Measurements from ENCODE around the gene MYBL2.
"Not testable (repeated sequence)": the region's sequence is repeated elsewhere in the genome, so short reads cannot be mapped to it uniquely, and the experiment has no call there.

Gene MYBL2

DNA sequence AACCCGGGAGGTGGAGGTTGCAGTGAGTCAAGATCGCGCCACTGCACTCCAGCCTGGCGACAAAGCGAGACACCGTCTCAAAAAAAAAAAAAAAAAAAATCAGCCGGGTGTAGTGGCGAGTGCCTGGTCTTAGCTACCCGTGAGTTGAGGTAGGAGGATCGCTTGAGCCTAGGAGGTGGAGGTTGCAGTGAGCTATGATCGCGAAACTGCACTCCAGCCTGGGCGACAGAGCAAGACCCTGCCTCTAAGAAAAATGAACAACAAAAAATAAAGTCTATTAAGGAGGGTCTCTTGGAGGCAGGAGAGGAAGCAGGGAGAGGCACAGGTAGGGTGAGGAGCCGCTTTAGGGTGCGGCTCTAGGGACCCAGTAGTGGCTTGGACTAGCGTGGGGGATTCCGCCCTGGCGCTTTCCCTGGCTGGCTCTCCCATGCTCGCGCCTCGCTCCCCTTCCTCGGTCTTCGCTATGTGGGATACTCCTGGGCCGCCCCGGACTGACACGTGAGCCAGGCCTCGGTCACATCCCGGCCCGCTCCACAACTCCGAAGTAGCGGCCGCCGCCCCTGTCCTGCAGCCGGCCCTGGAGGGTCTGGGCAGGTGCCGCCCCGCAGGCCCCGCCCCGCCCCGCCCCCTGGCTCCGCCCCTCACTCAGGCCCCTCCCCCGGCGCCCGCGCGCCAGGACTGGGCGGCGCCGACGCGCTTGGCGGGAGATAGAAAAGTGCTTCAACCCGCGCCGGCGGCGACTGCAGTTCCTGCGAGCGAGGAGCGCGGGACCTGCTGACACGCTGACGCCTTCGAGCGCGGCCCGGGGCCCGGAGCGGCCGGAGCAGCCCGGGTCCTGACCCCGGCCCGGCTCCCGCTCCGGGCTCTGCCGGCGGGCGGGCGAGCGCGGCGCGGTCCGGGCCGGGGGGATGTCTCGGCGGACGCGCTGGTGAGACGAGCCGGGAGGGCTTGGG is at the start of gene MYBL2:
TSS of gene MYBL2 (plus strand) at position 739 of the 953 bp plus-strand sequence. CDS start at position 909, 170 bp downstream.
- peak; percentile 73 for DNase-seq

DNA sequence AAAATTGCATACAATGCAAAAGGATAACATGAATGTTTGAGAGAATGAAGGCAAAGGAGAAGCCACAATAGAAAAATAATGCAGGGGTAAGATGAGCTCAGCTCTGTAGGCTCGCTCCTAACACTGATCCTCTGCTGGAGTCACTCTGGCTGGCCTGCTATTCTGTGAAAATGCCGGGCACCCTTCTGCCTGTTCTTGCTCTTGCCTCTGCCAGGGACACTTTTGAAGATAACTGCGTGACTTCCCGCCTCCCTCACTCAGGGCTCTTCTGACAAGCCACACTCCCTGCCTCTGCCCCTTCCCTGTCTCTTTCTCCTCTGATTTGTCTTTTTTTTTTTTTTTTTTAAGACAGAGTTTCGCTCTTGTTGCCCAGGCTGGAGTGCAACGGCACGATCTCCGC is 35.3 kb upstream of the MYBL2 start:
- DNase-seq: no peak

DNA sequence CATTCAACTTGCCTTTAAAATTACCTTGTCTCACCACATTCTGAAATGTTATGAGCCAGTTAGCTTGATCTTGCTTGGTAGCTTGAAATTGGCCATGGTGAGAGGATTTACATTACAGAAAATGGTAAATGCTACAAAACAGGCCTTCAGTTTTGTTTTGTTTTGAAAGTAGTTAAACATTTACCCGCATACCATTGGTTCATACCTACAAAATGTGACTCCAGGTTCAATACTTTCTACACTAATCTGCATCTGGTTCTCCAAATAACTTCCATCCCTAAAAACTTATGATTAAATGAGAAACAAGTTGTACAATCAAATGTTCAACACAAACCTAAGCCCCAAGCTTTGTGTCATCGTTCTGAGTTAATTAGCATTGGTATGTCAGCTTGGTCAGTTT is 30.5 kb upstream of the MYBL2 start:
- DNase-seq: no peak

DNA sequence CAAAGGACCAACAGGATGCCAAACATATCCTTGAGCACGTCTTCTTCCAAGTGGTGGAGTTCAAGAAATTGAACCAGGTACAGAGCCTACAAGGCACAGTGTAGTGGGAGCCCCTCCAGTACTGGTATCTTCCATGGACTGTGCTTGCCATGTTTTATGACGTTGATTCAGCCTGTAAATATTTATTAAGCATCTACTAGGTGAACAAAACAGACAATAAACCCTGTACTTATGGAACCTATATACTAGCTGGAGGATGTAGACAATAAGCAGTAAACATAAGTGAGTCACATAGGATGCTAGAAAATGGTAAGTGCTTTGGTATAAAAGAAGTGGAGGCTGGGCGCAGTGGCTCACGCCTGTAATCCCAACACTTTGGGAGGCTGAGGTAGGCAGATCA is 24.4 kb upstream of the MYBL2 start:
- no peak for DNase-seq

DNA sequence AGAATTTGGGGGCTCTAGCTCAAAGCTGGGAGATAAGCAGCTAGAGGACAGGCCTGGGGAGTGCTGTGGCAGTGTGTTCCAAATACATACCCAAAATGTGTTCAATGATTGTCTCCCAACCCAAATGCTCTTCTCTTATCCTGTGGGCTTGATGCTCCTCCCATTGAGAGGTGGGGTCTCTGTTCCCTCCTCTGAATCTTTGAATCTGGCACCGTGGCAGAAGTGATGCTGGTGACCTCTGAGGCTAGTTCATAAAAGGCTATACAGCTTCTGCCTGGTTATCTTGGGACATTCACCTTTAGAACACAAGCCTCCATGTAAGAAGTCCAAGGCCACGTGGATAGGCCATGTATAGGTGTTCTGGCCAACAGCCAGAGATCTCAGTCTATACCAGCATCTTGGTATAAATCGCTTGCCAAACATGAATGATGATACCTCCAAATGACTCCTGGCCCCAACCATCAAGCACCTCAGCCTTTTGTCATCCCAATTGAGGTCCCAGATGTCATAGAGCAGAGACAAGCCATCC is 15.9 kb upstream of the MYBL2 start:
- no peak for DNase-seq

DNA sequence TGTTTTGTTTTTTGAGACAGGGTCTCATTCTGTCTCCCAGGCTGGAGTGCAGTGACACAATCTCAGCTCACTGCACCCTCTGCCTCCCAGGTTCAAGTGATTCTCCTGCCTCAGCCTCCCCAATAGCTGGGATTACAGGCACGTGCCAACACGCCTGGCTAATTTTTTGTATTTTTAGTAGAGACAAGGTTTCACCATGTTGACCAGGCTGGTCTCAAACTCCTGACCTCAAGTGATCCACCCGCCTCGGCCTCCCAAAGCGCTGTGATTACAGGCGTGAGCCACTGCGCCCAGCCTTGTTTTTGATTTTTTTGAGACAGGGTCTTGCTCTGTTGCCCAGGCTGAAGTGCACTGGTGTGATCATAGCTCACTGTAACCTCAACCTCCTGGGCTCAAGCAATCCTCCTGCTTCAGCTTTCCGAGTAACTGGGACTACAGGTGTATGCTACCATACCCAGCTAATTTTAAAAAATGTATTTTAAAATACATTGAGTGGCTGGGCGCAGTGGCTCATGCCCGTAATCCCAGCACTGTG is 15.2 kb upstream of the MYBL2 start:
- DNase-seq: not testable (repeated sequence)

DNA sequence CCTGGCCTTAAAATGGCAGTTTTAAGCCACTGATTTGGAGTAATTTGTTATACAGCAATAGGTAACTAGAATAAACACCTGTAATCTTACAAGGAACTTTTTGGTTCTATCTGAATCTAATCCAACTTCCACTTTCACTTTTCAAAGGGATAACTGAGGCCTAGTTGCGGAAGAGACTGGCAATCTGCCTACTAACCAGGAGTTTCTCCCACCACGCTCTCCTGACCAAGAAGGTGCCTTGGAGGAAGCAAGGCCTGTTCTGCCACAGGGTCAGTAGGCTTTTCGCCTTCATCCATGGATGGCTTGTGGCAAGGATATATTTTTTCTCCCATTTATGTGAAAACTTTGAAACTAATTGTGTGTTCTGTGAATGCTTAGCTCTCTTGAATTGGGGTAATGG is 12.9 kb upstream of the MYBL2 start:
- no peak for DNase-seq

DNA sequence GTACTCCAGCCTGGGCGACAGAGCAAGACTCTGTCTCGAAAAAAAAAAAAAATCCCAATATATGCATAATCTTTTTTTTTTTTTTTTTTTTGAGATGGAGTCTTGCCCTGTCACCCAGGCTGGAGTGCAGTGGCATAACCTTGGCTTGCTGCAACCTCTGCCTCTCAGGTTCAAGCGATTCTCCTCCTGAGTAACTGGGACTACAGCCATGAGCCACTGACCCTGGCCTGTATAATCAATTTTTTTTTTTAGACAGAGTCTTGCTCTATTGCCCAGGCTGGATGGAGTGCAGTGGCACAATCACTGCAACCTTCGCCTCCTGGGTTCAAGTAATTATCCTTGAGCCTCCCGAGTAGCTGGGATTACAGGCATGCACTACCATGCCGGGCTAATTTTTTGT is 11.7 kb upstream of the MYBL2 start:
- not testable (repeated sequence) for DNase-seq

DNA sequence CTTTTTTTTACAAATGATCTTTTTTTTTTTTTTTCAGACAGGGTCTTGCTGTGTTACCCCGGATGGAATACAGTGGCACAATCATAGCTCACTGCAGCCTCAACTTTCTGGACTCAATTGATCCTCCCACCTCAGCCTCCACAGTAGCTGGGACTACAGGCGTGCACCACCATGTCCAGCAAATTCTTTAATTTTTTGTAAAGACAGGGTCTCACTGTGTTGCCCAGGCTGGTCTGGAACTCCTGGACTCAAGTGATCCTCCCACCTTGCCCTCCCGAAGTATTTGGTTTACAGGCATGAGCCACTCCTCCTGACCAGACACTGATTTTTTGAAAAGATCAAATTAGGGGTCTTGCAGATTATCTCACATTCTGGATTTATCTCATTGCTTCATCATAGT is 11.0 kb upstream of the MYBL2 start:
- no peak for DNase-seq

DNA sequence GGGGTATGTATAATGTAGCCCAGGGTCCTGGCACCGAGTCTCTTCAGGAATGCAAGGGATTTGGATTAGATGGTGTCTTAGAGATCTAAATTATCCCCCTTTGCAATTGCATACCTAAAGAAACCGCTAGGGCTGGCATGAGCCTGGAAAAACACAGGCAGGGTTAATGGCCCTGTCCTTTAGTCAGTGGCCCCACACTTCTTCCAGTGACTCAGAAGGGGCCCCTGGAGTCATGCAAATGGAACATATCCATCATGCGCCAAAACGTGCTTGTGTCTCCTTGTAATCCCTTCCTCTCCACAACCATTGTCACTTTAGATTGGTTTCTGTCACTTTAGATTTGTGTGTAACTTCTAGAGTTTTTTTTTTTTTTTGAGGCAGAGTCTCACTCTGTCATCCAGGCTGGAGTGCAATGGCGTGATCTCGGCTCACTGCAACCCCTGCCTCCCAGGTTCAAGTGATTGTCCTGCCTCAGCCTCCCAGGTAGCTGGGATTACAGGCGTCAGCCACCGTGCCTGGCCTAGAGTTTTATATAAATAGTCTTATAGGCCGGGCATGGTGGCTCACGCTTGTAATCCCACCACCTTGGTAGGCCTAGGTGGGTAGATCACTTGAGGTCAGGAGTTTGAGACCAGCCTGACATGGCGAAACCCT is 8.7 kb upstream of the MYBL2 start:
- no peak for DNase-seq

DNA sequence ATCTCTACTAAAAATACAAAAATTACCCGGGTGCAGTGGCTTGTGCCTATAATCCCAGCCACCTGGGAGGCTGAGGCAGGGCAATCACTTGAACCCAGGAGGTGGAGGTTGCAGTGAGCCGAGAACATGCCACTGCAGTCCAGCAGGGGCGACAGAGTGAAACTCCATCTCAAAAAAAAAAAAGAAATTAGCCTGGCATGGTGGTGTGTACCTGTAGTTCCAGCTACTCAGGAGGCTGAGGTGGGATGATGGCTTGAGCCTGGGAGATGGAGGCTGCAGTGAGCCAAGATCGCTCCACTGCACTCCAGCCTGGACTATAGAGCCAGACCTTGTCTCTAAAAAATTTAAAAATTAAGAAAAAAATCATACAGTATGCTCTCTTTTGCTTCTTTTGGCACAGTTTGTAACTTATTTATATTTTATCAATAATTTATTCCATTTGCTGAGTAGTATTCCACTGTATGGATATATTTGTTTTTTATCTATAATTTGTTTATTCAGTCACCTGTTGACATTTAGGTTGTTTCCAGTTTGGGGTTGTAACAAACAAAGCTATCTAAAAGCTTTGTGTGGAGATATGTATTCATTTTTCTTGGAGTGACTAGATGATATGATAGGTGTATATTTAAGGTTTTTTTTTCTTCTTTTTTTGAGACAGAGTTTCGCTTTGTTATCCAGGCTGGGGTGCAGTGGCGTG is 8.0 kb upstream of the MYBL2 start:
- DNase-seq: no peak

DNA sequence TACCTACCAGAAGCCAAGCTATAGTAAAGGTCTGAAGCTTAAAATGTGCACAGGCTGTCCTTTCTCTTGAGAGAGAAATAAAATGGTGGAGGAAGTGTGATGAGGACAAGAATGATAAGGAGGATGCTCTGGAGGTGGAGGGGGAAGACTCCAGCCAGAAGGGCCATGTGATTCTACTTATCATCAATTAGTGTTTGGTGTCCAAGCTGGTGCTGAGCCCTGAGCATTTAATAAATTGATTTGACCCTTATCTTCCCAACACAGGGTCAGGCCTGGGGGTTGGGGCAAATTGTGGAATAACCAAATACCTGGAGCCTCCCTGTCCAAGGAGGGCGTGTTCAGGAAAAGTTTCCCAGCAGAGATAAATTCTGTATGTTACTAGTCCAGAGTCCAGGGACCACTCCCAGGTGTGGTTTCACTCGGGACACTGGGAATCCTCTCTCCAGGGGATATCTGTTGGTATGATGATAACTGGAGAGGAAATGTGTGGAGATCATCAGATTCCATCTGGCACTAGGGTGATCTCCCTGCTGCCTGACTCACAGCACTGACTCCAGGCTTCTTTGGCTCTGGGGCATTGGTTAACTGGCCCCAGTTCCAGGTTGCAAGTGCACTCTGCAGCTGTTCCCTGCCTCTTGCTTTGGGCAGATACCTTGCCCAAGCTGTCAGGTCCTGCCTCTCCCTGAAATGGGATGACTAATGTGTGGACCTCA is 3.8 kb upstream of the MYBL2 start:
- DNase-seq: no peak

DNA sequence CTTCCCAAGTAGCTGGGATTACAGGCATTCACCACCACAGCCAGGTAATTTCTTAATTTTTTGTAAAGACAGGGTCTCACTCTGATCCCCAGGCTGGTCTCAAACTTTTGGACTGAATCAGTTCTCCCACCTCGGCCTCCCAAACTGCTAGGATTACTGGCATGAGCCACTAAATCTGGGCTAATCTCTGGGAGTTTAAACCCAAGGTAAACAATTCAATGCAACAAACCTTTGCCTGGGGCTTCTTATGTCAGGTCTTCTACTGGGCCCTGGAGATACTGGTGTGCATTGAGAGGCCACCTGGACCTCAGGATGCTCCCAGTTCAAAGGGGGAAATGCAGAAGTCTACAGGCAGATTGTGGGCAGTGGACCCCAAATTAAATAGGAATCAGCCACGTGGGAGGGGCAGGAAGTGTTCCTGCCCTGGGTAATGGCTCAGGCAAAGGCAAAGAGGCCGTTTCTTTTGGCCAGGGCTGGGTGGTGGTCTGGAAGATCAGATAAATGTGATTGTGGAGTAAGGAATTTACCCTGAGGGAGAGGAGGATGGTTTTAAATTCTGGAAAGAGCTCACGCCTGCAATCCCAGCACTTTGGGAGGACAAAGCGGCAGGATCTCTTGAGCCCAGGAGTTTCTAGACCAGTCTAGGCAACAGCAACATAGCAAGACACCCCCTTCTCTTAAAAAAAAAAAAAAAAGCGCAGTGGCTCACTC is 1.3 kb upstream of the MYBL2 start:
- no peak for DNase-seq

DNA sequence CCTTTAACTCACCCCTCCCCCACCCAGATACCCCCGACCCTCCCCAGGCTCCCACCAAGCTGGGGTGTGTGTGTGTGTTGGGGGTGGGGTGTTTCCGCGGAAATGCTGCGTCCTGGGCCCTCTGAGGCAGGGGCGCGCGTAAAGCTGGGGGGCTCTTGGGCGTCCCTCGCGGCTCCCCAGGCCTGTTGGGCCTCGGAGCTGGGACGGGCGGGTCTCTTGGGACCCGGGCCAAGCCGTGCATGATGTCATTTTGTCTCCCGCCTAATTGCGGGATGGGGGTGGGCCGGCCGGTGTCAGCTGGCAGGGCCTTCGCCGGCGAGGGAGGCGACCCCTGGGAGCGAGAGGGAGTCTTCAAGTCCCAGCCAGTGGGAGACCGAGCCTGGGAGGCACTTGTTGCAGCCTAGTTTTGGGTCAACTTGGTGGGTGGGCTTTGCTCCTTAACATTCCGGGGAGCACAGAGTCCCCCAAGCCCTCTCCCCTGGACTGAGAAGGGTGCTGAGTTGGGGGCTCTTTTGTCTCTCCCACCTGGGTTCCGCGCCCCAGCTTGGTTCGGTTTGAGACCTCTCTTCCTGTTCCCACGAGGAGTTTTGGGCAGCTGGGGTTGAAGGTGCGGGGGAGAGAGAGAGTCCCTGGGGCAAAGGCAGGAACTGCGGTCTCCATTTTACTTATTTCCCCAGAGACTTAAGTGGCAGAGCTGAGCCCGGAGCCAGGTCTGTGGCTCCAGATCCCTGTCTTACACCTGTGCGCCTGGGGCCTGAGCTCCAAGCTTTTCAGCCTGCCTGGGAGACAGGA is 623 bp downstream of the MYBL2 start:
- DNase-seq: no peak

DNA sequence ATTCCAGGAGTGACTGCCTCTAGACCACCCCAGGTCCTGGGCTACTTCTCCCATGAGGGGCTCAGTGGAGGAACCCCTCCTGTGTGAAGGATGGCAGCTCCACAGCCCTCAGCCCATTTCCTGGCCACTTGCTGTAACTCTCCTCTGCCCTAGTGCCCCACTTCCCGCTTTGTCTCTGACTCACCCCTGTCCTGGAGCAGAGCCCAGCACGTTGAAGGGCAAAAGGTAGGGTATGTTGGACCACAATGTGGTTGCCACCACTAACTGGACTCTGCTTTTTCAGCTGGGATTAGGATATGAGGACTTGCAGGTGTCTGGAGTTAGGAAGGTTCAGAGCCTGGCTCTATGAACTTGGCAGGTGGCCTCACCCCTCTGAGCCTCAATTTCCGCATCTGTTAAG is 2.4 kb downstream of the MYBL2 start:
- DNase-seq: no peak

DNA sequence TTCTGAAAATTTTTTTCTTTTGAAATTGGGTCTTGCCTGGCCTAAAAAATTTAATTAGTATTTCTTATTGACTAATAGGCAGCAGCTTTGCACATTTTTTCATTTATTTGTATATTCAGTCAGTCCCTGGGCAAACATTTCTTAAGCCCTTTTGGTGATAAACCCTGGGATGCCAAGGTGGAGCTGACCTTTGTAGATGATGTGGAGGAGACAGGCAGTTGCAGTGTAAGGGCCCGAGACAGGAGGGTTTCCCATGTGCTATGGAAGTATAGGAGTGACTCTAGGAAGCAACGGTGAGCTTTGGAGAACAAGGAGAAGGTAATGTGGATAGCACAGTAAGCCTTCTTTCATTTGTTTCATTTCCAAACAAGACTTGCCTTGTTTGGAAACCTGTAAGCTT is 3.5 kb downstream of the MYBL2 start:
- DNase-seq: no peak

DNA sequence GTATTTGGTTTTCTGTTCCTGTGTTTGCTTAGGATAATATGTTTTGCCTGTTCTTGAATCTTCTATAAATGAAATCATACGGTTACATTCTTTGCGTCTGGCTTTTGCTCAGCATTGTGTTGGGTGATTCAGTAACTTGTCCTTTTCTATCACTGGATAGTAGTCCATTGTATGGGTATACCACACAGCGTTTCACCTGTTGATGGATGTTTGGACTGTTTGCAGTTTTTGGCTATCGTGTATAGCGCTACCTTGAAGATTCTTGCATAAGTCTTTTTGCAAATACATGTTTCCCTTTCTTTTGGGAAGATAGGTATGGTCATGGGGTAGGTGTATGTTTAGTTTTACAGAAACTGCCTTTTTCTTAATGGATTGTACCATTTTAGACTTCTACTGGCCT is 9.5 kb downstream of the MYBL2 start:
- no peak for DNase-seq

DNA sequence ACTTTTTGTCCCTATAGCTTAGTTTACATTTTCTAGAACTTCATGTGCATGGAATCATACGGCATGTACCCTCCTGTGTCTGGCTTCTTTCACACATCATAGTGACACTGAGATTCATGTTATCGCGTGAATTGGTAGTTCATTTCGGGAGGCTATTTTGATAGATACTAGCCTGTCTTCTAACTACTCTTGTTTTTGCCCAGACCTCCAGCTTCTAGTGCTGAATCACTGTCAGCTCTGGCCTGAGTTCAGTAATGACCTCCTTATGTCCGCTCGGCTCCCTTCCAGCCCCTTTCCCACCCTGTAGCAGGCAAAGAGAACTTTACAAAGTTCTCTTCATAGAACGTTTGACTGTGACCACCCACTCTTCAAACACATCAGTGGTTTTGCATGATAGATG is 14.1 kb downstream of the MYBL2 start:
- DNase-seq: no peak

DNA sequence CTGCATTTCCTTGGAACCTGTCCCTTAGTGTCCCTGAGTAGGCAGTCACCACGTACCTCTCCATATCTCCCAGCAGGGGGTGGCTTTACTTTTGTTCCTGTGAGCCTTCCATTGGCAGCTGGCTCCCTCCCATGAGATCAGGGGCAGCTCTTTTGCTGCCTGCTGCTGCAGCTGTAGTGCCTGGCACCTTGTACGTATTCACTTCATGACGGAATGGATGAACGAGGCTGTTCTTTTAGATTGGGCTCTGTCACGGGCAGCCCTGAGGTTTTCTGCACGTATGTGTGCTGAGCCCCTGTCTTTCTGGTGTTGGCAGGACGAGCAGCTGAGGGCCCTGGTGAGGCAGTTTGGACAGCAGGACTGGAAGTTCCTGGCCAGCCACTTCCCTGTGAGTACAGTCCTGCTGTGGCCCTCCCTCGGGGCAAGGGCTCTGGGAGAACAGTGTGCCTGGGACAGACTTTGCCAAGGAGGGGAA is 14.6 kb downstream of the MYBL2 start:
- DNase-seq: no peak

DNA sequence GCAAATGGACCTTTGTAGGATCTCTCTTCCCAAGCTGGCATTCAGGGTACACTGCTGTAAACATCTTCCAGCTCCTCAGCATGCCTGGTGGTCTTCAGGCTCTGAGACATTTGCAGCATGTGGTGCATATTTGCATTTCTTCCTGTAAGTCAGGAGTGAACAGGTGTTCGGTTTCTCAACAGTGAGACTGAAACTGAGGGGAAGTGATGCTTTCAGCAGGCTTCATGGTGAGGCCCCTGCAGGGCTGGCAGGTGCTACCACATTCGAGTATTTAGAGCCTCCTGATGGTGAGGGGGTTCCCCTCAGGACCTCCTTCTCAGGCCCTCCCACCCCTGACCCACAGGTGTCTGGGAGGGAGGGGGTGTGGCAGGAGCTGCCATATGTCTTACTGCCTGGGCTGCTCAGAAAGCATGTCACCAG is 15.1 kb downstream of the MYBL2 start:
- DNase-seq: no peak

DNA sequence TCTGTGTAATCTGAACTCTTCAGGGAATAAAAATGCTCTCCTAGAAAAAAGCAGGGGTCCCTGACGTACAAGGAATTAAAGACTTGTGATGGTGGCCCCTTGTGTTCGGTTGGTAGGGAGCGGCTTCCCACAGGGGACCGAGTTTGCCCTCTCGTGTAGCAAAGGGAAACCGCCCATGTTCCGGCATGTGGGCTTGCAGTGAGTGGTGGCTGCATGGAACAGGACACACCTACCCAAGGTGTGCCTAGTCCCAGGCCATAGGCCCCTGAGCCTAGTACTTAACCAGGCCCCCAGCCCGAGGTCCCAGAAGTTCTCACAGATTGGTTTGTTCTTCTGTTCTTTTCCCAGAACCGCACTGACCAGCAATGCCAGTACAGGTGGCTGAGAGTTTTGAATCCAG is 15.5 kb downstream of the MYBL2 start:
- no peak for DNase-seq

Data from CD4-positive, alpha-beta T cell treated with Interleukin-6 for 4 hours (primary cell).